Fibroblast of lung (primary cell): ENCODE data around the gene LRCOL1. TPM values are rescaled to one million over a fixed set of nuclear protein-coding genes. Genes with fewer than 3 reads are reported as not detected.

Source experiments
- DNase-seq, 2 donors: peaks; one replicate each; pipeline versions ENCODE4 v3.0.0 to v3.0.0-alpha.2; 2010; ENCODE audit warnings: low read depth in 2 of 2
- H2AFZ ChIP-seq: 2 replicates; pipeline ENCODE4 v1.5.1; 2012; ENCODE audit warnings: low read length, control low read depth, inconsistent platforms
- H3K27ac ChIP-seq: 2 replicates; pipeline ENCODE4 v1.5.1; 2011; ENCODE audit warnings: low read length, control low read depth; ENCODE audit not compliant: insufficient read depth
- H3K27me3 ChIP-seq: 2 replicates; pipeline ENCODE4 v1.5.1; 2011; ENCODE audit warnings: mild to moderate bottlenecking, low read length; ENCODE audit not compliant: control insufficient read depth, insufficient read depth
- H3K36me3 ChIP-seq: 2 replicates; pipeline ENCODE4 v1.5.1; 2011; ENCODE audit warnings: low read length; ENCODE audit not compliant: control insufficient read depth, insufficient read depth
- H3K4me1 ChIP-seq: 2 replicates; pipeline ENCODE4 v1.5.1; 2011; ENCODE audit warnings: low read length; ENCODE audit not compliant: control insufficient read depth, insufficient read depth; ENCODE audit errors: extremely low read depth
- H3K4me2 ChIP-seq: 2 replicates; pipeline ENCODE4 v1.5.1; 2011; ENCODE audit warnings: low read length, control low read depth; ENCODE audit not compliant: insufficient read depth; ENCODE audit errors: extremely low read depth
- H3K4me3 ChIP-seq, 4 experiments: fragments of 200-600 bp in 1 of 4; sonication (generic) in 1 of 4; replicated peaks in 1 of 4; 2 replicates each; pipeline ENCODE4 v1.5.1; 2011 to 2016; ENCODE audit warnings: low read length in 4 of 4, low read depth in 3 of 4, mild to moderate bottlenecking in 3 of 4, control low read depth in 2 of 4, inconsistent platforms in 1 of 4, mixed read lengths in 1 of 4; ENCODE audit not compliant: insufficient read depth in 1 of 4; ENCODE audit errors: control extremely low read depth in 1 of 4
- H3K79me2 ChIP-seq: 2 replicates; pipeline ENCODE4 v1.5.1; 2012; ENCODE audit warnings: mild to moderate bottlenecking, low read length, inconsistent platforms; ENCODE audit not compliant: control insufficient read depth, insufficient read depth
- H3K9ac ChIP-seq: 2 replicates; pipeline ENCODE4 v1.5.1; 2011; ENCODE audit warnings: mild to moderate bottlenecking, low read length, control low read depth; ENCODE audit not compliant: insufficient read depth
- H3K9me3 ChIP-seq: 2 replicates; pipeline ENCODE4 v1.5.1; 2012; ENCODE audit warnings: low read depth, low read length; ENCODE audit not compliant: control insufficient read depth, insufficient read depth
- H4K20me1 ChIP-seq: 2 replicates; pipeline ENCODE4 v1.5.1; 2011; ENCODE audit warnings: low read length; ENCODE audit not compliant: control insufficient read depth, insufficient read depth; ENCODE audit errors: extremely low read depth
- EZH2 ChIP-seq: IDR thresholded peaks from 2 replicates; pipeline ENCODE4 v1.5.1; 2012; ENCODE audit warnings: low read length, control low read depth, mild to moderate bottlenecking; ENCODE audit errors: missing control alignments
- polyA plus RNA-seq, 2 donors: library from polyadenylated mRNA; depleted of rRNA in 1 of 2; stranded (reverse) in 1 of 2; unstranded in 1 of 2; fragments of >200 nt; gene quantifications; 2 replicates each; pipeline ENCODE4 v1.2.1, GENCODE V29; 2011 to 2012; ENCODE audit warnings: missing spikeins in 1 of 2
- total RNA-seq: library from RNA; depleted of rRNA; stranded (reverse); fragments of >200 nt; gene quantifications from 2 replicates; pipeline ENCODE4 v1.2.1, GENCODE V29; 2014
- TF ChIP-seq, protein P1 (sequence below), 2 donors: IDR thresholded peaks in 1 of 2; conservative IDR thresholded peaks in 1 of 2; 1 replicate in 1 of 2; 2 replicates in 1 of 2; pipeline ENCODE4 v1.5.1; 2011 to 2012; ENCODE audit warnings: low read length in 2 of 2, control low read depth in 1 of 2, inconsistent platforms in 1 of 2, low read depth in 1 of 2, mild to moderate bottlenecking in 1 of 2

The LRCOL1 gene
- total and polyA plus RNA-seq, 2 donors (not counting 1 experiment from before 2014, with no cell fraction given), result 0.17 TPM; not detected in 1

- Histone ChIP-seq H3K9ac (no peak overlapping the region), H3K4me3 (no peak overlapping the region), H3K4me2 (no peak overlapping the region), H3K9me3 (no peaks in the 10 kb centered on the region), H2AFZ (no peak overlapping the region), H3K27me3 (no peaks in the 10 kb centered on the region), H3K27ac (no peak overlapping the region), H3K79me2 (no peaks in the 10 kb centered on the region), H4K20me1 (no peaks in the 10 kb centered on the region), H3K36me3 (no peaks in the 10 kb centered on the region), H3K4me1 (no peaks in the 10 kb centered on the region)
- TF ChIP-seq EZH2, result no peak
- DNase-seq, result no peak
These were observed 22.1 kb downstream of the LRCOL1 start for GRCh38 chr12:132588319-132588718.

DNA sequence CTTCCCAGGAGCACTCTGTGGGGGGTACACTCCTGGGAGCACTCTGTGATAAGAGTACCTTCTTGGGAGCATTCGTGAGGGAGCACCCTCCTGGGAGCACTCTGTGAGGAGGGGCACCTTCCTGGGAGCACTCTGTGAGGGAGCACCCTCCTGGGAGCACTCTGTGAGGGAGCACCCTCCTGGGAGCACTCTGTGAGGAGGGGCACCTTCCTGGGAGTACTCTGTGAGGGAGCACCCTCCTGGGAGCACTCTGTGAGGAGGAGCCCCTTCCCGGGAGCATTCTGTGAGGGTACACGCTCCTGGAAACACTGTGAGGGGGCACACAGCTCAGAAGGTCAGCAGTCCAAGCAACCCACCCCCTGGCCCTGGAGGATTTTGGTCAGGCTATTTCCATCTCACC, 22.6 kb downstream of the LRCOL1 start:
- TF ChIP-seq EZH2, result no peak
- TF ChIP-seq, protein P1, sequence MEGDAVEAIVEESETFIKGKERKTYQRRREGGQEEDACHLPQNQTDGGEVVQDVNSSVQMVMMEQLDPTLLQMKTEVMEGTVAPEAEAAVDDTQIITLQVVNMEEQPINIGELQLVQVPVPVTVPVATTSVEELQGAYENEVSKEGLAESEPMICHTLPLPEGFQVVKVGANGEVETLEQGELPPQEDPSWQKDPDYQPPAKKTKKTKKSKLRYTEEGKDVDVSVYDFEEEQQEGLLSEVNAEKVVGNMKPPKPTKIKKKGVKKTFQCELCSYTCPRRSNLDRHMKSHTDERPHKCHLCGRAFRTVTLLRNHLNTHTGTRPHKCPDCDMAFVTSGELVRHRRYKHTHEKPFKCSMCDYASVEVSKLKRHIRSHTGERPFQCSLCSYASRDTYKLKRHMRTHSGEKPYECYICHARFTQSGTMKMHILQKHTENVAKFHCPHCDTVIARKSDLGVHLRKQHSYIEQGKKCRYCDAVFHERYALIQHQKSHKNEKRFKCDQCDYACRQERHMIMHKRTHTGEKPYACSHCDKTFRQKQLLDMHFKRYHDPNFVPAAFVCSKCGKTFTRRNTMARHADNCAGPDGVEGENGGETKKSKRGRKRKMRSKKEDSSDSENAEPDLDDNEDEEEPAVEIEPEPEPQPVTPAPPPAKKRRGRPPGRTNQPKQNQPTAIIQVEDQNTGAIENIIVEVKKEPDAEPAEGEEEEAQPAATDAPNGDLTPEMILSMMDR (conservative IDR thresholded peaks at IDR 0.05 in 1 of 2, IDR thresholded peaks at IDR 0.05 in 1 of 2; ENCODE audit: low read depth in 1 of 2, low read length in 2 of 2), result no peak
- H3K4me1 ChIP-seq, result no peaks in the 10 kb centered on the region

GRCh38 chr12:132586929-132587328, 23.5 kb downstream of the LRCOL1 start:
- Histone ChIP-seq H3K36me3 (no peaks in the 10 kb centered on the region), H3K9me3 (no peaks in the 10 kb centered on the region), H3K4me3 (no peak overlapping the region), H3K27ac (no peak overlapping the region), H4K20me1 (no peaks in the 10 kb centered on the region), H3K4me2 (no peak overlapping the region), H3K27me3 (no peaks in the 10 kb centered on the region), H3K4me1 (no peaks in the 10 kb centered on the region), H2AFZ (no peak overlapping the region), H3K79me2 (no peaks in the 10 kb centered on the region), H3K9ac (no peak overlapping the region)
- TF ChIP-seq EZH2, result no peak
- TF ChIP-seq, protein P1 (conservative IDR thresholded peaks at IDR 0.05 in 1 of 2, IDR thresholded peaks at IDR 0.05 in 1 of 2; ENCODE audit: low read depth in 1 of 2, low read length in 2 of 2), result no peak
- DNase-seq, result no peak

More for the DNA sequence above, 22.6 kb downstream of the LRCOL1 start:
- H2AFZ ChIP-seq, result no peak overlapping the region
- H3K4me2 ChIP-seq, result no peak overlapping the region
- no peaks in the 10 kb centered on the region for H3K79me2 ChIP-seq
- no peak overlapping the region for H3K4me3 ChIP-seq
- no peak overlapping the region for H3K27ac ChIP-seq
- no peaks in the 10 kb centered on the region for H3K27me3 ChIP-seq
- no peaks in the 10 kb centered on the region for H4K20me1 ChIP-seq
- no peak for DNase-seq
- H3K9ac ChIP-seq, result no peak overlapping the region
- H3K9me3 ChIP-seq, result no peaks in the 10 kb centered on the region
- no peaks in the 10 kb centered on the region for H3K36me3 ChIP-seq
